ENCODE data around the gene PTPN7.

Gene PTPN7

DNA sequence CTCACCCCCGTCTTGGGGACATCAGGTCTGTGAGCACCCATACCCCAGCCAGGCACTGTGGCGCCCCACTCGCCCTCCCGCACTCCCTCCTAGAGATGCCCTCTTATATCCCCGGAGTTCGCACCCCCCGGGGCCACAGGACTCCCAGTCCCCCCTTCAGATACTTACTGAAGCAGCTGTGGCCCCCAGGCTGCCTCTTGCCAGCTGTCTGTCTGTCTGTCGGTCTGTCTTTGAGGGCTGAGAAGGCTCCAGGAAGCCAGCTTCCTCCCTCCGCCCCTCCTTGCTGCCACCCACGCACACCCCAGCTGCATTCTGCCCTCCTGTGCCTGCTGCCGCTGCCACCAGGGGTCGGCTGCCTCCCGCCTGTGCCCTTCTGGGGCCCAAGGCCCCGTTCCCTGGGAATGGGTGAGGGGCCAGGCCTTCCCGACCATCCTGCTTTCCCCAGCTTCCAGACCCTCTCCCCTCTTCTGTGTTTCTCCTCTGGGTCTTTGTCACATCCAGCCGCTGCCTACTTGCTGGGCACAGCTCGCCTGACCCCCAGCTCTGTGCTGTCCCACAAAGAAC is at the start of gene PTPN7:
PTPN7 (minus strand) TSS at position 226 of the 564 bp plus-strand sequence. CDS start 1,200 bp downstream, outside the sequence.
- in situ Hi-C loops (cut with MboI; ENCODE audit: low sequenced_read_pairs), result no loop called here
- H3K36me3 ChIP-seq (replicated peaks), result no peaks in the 10 kb centered on the region
- no peaks in the 10 kb centered on the region for H3K4me1 ChIP-seq
- no peaks in the 10 kb centered on the region for H3K27me3 ChIP-seq (ENCODE audit: low read depth)
- DNase-seq (ENCODE audit: low spot score in 2 of 2), result no peak
- no peaks in the 10 kb centered on the region for H3K9me3 ChIP-seq
- no peak within 1 kb of the TSS for H3K4me3 ChIP-seq

DNA sequence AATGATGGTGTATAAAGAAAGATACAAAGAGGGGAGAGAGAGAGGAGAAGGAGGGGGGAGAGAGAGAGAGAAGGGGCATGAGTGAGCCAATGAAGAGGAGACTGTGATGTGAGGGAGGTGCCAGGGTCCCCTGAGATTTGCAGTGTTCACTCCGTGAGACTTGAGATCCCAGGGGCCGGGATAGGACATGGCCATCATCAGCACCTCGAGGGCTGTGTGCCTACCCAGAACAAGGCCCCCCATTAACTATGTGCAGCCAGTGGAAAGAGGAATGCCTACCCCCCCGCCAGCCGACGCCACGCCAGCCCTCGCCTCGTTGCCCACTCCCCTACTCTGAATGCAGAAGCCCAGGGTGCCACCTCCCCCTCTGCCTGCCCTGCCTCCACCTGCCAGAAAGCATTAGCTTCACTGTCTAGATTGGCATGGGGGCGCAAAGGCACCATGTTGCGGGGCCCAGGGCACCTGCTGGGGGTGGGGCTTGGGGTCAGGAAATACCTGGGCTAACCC is 48.0 kb upstream of the PTPN7 start:
- H3K4me3 ChIP-seq, result no peak overlapping the region
- H3K27me3 ChIP-seq (ENCODE audit: low read depth), result peaks cover 19% of the 10 kb centered on the region
- in situ Hi-C loops (cut with MboI; ENCODE audit: low sequenced_read_pairs), result no loop called here
- no peaks in the 10 kb centered on the region for H3K36me3 ChIP-seq (replicated peaks)
- no peaks in the 10 kb centered on the region for H3K9me3 ChIP-seq
- DNase-seq (ENCODE audit: low spot score in 2 of 2), result no peak
- no peaks in the 10 kb centered on the region for H3K4me1 ChIP-seq

DNA sequence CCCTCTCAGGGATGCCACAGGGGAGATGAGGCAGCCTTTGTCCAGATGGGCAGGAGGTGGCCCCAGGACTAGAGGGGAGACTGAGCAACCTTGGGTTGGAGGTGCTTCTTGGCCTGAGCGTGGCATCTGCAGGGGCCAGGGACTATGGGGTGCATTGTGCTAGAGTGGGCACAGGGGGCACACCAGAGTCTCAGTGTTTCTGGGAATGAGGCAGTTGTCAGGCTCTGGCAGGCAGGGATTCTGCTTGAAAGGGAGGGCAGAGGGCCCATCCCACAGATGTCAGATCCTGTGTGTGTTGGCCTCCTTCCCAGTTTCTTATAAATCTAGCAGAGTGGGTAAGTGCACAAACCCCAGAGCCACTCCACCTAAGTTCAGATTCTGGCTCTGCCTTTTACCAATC is 46.9 kb upstream of the PTPN7 start:
- Histone ChIP-seq H3K36me3 (replicated peaks) (no peaks in the 10 kb centered on the region), H3K4me3 (no peak overlapping the region), H3K9me3 (no peaks in the 10 kb centered on the region), H3K4me1 (no peaks in the 10 kb centered on the region), H3K27me3 (ENCODE audit: low read depth) (peaks cover 7% of the 10 kb centered on the region)
- no peak for DNase-seq (ENCODE audit: low spot score in 2 of 2)
- in situ Hi-C loops (cut with MboI; ENCODE audit: low sequenced_read_pairs), result no loop called here

DNA sequence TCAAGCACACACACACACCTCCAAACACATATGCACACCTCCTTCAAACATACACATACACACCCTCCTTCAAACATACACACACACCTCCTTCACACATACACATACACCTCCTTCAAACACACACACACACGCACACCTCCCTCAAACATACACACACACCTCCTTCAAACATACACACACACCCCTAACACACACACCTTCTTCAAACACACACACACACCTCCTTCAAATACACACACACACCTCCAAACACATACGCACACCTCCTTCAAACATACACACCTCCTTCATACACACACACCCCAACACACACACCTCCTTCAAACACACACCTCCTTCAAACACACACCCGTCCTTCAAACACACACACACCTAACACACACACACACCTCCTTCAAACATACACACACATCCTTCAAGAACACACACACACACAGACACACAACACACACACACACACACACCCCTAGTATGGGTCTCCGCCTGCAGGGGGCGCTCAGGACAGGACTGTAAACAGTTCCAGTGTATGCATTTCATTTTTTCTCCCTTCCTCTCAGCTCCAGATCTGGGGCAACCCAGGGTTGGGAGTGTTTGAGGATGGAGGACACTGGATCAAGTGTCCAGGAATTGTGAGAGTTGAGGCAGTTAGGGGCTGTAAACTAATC is 45.3 kb upstream of the PTPN7 start:
- H3K27me3 ChIP-seq (ENCODE audit: low read depth), result no peaks in the 10 kb centered on the region; the same call in 1 of the 2 replicates
- no peaks in the 10 kb centered on the region for H3K9me3 ChIP-seq
- H3K4me3 ChIP-seq, result no peak overlapping the region
- in situ Hi-C loops (cut with MboI; ENCODE audit: low sequenced_read_pairs), result no loop called here
- H3K4me1 ChIP-seq, result no peaks in the 10 kb centered on the region
- no peak for DNase-seq (ENCODE audit: low spot score in 2 of 2)
- no peaks in the 10 kb centered on the region for H3K36me3 ChIP-seq (replicated peaks)

DNA sequence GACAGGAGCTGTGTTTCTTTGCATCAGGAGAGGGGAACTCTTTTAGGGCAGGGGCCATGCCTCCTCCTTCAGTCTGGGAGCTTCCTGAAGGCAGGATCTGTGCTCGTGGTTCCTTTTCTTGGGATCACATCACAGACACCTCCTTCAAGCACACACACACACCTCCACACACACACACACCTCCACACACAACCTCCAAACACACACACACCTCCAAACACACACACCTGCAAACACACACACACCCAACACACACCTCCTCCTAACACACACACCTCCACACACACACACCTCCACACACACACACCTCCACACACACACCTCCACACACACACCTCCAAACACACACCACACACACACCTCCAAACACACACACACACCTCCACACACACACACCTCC is 43.7 kb upstream of the PTPN7 start:
- in situ Hi-C loops (cut with MboI; ENCODE audit: low sequenced_read_pairs), result no loop called here
- H3K36me3 ChIP-seq (replicated peaks), result no peaks in the 10 kb centered on the region
- no peaks in the 10 kb centered on the region for H3K9me3 ChIP-seq
- H3K27me3 ChIP-seq (ENCODE audit: low read depth), result no peaks in the 10 kb centered on the region; the same call in none of the 2 replicates
- no peaks in the 10 kb centered on the region for H3K4me1 ChIP-seq
- DNase-seq (ENCODE audit: low spot score in 2 of 2), result no peak
- no peak overlapping the region for H3K4me3 ChIP-seq

DNA sequence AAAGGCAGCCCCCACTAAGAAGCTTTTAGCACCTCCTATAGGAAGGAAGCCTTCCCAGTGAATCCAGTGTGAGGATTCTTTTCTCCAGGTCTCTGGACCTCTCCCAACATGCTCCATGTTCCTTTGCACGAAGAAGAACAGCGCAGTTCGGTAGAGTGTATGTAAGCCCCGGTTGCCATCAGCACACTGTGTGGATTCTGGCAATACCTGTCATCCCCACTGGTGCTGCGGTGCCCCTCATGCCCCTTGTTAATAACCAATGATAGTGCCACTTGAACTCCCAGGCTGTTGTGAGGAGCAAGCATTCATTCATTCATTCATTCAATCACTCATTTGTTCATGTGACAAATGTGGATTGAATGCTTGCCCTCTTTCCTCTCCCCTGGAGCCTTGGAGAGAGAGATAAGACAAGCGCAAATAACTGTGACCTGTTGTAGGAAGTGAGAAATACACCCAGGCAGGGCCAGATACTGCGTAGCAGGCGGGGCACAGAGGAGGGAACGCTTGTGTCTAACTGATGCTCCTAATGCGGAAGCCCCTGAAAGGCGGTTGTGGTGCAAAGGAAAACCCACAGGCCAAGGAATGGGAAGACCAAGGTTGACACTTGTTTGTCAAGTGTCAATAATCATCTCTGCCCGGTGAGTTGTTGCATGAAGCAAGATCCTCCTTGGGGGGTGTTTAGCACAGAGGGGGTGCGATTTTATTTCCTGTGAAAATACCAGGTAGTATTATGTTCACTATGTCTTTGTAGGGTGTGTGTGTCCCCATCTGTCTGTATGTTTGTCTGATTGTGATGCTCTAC is 43.0 kb upstream of the PTPN7 start:
- in situ Hi-C loops (cut with MboI; ENCODE audit: low sequenced_read_pairs), result no loop called here
- no peaks in the 10 kb centered on the region for H3K36me3 ChIP-seq (replicated peaks)
- H3K4me3 ChIP-seq, result no peak overlapping the region
- H3K4me1 ChIP-seq, result no peaks in the 10 kb centered on the region
- DNase-seq (ENCODE audit: low spot score in 2 of 2), result no peak
- H3K9me3 ChIP-seq, result no peaks in the 10 kb centered on the region
- H3K27me3 ChIP-seq (ENCODE audit: low read depth), result no peaks in the 10 kb centered on the region; the same call in none of the 2 replicates

DNA sequence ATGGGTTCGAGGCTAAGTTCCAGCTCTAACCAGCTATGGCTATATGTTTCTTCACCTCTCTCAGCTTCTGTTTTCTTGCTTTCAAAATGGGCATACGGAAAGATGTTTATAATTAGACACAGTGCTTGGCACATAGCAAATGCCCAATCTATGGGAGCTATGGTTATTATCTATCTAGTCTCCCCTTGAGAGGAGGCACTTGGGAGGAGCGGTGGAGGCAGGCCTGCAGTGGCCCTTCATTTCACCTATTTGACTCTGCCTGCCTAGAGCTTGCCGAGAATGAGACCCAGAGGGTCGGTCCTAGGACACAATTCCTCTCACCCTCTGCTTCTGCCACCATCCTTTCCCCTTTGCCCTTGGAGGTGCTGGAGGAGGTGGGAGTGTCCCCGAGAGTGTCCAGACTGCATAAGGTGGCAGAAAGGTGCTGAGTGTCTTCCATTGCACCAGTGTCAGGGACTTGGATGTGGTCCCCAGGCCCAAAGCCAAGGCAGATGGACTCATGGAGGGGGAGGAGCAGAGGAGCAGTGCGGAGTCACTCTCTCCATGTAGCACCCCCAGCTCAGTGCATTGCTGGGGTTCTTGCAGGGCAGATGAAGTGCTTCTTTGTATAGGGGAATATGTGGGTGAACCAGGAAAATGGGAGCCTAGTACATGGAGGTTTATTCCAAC is 42.2 kb upstream of the PTPN7 start:
- Histone ChIP-seq H3K4me1 (no peaks in the 10 kb centered on the region), H3K27me3 (ENCODE audit: low read depth) (no peaks in the 10 kb centered on the region; the same call in none of the 2 replicates), H3K9me3 (no peaks in the 10 kb centered on the region), H3K4me3 (no peak overlapping the region), H3K36me3 (replicated peaks) (no peaks in the 10 kb centered on the region)
- in situ Hi-C loops (cut with MboI; ENCODE audit: low sequenced_read_pairs), result no loop called here
- no peak for DNase-seq (ENCODE audit: low spot score in 2 of 2)

DNA sequence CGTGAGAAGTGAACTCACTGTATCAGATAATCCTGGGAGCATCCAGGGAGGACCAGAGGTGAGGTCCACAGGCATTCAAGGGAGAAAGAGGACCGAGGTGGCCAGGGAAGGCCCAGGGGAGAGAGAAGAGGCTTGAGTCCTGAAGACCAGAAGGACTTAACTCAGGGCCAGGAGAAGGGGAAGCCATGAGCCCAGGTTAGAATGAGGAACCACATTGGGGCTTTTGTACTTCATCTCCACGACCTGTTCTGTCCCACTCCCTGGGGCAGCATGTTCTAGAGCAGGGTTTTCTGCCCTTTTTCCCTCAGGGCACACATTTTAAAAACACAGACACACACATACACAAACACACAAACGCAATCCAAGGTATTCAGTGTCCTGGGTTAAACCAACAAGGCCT is 41.6 kb upstream of the PTPN7 start:
- DNase-seq (ENCODE audit: low spot score in 2 of 2), result no peak
- H3K27me3 ChIP-seq (ENCODE audit: low read depth), result no peaks in the 10 kb centered on the region; the same call in none of the 2 replicates
- in situ Hi-C loops (cut with MboI; ENCODE audit: low sequenced_read_pairs), result no loop called here
- no peaks in the 10 kb centered on the region for H3K9me3 ChIP-seq
- H3K36me3 ChIP-seq (replicated peaks), result no peaks in the 10 kb centered on the region
- no peaks in the 10 kb centered on the region for H3K4me1 ChIP-seq
- H3K4me3 ChIP-seq, result no peak overlapping the region

DNA sequence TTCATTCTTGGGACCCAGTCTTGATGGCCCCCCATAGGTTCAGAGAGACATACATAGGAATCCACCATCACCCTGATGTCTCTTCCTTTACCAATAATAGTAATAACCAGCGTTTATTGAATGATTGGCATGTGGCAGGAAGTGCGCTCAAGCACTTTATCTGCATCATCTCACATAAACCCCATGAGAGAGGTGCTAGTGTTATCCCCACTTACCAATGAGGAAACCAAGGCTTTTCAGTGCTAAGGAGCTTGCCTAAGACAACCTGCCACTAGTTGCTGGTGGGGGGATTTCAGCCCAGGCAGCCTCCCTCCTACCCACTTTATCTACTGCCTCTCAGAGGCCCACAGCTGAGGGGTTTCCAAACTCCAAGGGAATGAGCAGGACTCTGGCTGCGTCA is 40.9 kb upstream of the PTPN7 start:
- no peaks in the 10 kb centered on the region for H3K4me1 ChIP-seq
- H3K9me3 ChIP-seq, result no peaks in the 10 kb centered on the region
- H3K4me3 ChIP-seq, result no peak overlapping the region
- no peak for DNase-seq (ENCODE audit: low spot score in 2 of 2)
- in situ Hi-C loops (cut with MboI; ENCODE audit: low sequenced_read_pairs), result no loop called here
- H3K27me3 ChIP-seq (ENCODE audit: low read depth), result no peaks in the 10 kb centered on the region; the same call in none of the 2 replicates
- no peaks in the 10 kb centered on the region for H3K36me3 ChIP-seq (replicated peaks)

DNA sequence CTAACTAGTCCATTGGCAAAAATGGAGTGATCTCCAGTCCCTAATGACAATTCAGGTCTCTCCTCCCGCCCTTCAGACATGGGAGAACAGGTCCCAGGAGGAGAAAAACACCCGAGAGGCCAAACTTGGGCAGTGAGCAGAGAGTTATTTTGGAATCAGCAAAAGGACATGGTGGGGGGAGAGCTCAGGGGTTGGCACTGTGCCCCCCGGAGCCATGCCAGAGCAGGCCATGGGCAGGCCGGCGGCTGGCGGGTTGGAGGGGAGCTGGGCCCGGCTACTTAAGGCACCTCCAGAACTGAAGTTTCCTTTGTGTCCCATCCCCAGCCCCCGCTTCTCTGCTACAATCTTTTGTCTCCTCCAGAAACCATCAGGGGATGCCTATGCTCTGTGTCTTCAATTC is 40.3 kb upstream of the PTPN7 start:
- Histone ChIP-seq H3K4me1 (no peaks in the 10 kb centered on the region), H3K36me3 (replicated peaks) (no peaks in the 10 kb centered on the region), H3K27me3 (ENCODE audit: low read depth) (peaks cover under 1% of the 10 kb centered on the region), H3K9me3 (no peaks in the 10 kb centered on the region), H3K4me3 (no peak overlapping the region)
- no peak for DNase-seq (ENCODE audit: low spot score in 2 of 2)
- in situ Hi-C loops (cut with MboI; ENCODE audit: low sequenced_read_pairs), result no loop called here

DNA sequence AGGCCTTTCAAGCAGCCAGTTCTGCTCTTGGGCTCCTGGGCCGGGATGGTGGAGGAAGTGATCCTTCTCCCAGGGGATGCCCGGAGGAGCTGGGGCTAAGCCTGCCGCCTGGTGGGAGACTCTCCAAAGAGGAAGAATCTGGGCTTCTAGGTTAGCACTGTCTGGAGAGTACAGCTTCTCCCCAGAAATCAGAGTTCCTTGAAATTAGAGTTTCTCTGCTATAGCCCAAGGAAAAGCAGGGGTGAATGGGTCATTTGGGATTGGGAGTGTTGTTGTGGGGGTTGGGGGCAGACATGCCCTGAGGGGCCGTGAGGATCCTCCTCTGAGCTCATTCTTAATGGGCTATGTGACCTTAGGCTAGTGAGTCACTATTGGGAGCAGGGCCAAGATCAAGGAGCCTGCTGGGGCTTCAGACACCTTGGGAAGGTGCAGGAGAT is 39.7 kb upstream of the PTPN7 start:
- Histone ChIP-seq H3K4me3 (no peak overlapping the region), H3K36me3 (replicated peaks) (no peaks in the 10 kb centered on the region), H3K9me3 (no peaks in the 10 kb centered on the region), H3K27me3 (ENCODE audit: low read depth) (peaks cover 6% of the 10 kb centered on the region), H3K4me1 (no peaks in the 10 kb centered on the region)
- no peak for DNase-seq (ENCODE audit: low spot score in 2 of 2)
- in situ Hi-C loops (cut with MboI; ENCODE audit: low sequenced_read_pairs), result no loop called here

DNA sequence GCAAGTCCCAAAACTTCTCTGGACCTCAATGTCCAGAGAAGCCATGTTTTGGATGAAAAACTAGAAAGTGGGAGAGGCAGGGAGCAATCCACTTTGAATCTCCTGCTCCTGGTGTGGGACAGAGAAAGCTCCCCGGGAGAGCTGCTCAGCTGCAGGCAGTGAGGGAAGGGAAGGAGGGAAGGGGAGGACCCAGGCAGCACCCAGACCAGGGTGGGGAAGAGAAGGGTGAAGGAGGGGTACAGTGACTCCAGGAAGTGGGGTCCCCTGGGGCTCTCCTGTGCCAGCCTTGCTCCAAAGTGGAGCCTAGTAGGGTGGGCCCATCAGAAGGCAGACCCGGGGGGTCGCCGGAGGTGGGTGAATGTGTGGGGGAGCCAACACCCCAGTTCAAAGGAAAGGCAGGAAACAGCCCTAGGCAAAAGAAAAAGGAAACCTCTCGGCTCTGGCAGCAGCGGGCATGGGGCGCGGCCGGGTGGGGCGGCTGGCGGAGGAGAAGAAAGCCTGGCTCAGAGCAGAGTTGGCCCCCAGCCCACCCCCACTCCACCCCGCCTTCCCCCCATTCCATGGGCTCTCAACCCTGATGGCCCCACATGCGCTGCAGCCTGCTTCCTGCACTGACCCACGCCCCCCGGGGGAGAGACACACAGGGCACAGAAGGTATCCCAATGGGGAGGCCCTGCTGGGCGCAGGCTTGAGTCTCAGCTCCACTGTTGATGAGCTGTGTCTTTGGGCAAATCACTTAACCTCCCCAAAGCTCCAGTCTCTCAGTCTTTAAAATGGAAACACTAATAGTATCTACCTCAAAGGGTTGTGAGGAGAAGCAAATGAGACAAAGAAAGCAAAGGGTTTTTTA is 38.9 kb upstream of the PTPN7 start:
- in situ Hi-C loops (cut with MboI; ENCODE audit: low sequenced_read_pairs), result no loop called here
- Histone ChIP-seq H3K4me3 (no peak overlapping the region), H3K9me3 (no peaks in the 10 kb centered on the region), H3K27me3 (ENCODE audit: low read depth) (peaks cover 11% of the 10 kb centered on the region), H3K36me3 (replicated peaks) (no peaks in the 10 kb centered on the region), H3K4me1 (no peaks in the 10 kb centered on the region)
- no peak for DNase-seq (ENCODE audit: low spot score in 2 of 2)

DNA sequence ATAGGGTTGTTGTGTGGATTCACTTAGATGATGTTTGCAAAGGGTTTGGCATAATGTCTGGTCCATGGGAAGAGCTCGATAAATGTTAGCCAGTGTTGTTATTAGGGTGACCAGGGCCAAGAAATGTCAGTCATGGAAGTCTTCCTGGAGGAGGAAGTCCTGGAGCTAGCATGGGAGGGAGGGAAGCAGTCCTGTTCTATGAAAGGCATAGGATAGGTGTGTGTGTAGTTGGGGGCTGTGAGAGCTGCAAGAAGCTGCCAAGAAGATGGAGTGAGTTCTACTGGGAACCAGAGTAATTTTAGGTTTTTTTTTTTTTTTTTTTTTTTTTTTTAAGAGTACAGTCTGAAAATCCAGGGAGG is 37.9 kb upstream of the PTPN7 start:
- Histone ChIP-seq H3K4me3 (no peak overlapping the region), H3K9me3 (no peaks in the 10 kb centered on the region), H3K4me1 (no peaks in the 10 kb centered on the region), H3K36me3 (replicated peaks) (no peaks in the 10 kb centered on the region), H3K27me3 (ENCODE audit: low read depth) (peaks cover 20% of the 10 kb centered on the region)
- DNase-seq (ENCODE audit: low spot score in 2 of 2), result no peak
- in situ Hi-C loops (cut with MboI; ENCODE audit: low sequenced_read_pairs), result no loop called here
